Measurements from ENCODE around the gene FNTB. TPM values are rescaled to one million over a fixed set of nuclear protein-coding genes. Genes with fewer than 3 reads are reported as not detected.
A peak's percentile ranks its signal among the peaks of the same experiment; 100 is the strongest.

The FNTB gene
- total RNA-seq, 1 experiment from 2014 or later, result 14.2 TPM

- TF ChIP-seq AR (CRISPR knock-in tag; IDR thresholded peaks at IDR 0.05) (no peak), ZNF317 (CRISPR knock-in tag; IDR thresholded peaks at IDR 0.05; ENCODE audit: borderline replicate concordance, low read depth) (no peak), NFE2L1 (CRISPR knock-in tag; IDR thresholded peaks at IDR 0.05) (no peak), NR3C1 (CRISPR knock-in tag; conservative IDR thresholded peaks at IDR 0.05; ENCODE audit: low read depth) (no peak), ZBTB43 (CRISPR knock-in tag; IDR thresholded peaks at IDR 0.05) (no peak), NR2C2 (CRISPR knock-in tag; IDR thresholded peaks at IDR 0.05) (no peak), ESRRA (CRISPR knock-in tag; IDR thresholded peaks at IDR 0.05; ENCODE audit: borderline replicate concordance) (no peak), ZNF219 (CRISPR knock-in tag; IDR thresholded peaks at IDR 0.05; ENCODE audit: borderline replicate concordance) (no peak), ZNF423 (CRISPR knock-in tag; IDR thresholded peaks at IDR 0.05) (no peak), E2F1 (CRISPR knock-in tag; IDR thresholded peaks at IDR 0.05) (no peak)
Measured at GRCh38 chr14:64937171-64937820, 49.4 kb upstream of the FNTB start (continued).

GRCh38 chr14:64937821-64938193 is 48.9 kb upstream of the FNTB start:
- no peak for ATAC-seq
- Mint-ChIP-seq H3K27me3 (ENCODE audit: low read depth) (no peaks in the 10 kb centered on the region), H3K4me3 (no peak overlapping the region), H3K27ac (peak overlapping the region; percentile 16; the same call in 1 of the 2 replicates), H3K9me3 (no peaks in the 10 kb centered on the region), H3K4me1 (peaks cover 6% of the 10 kb centered on the region), H3K36me3 (peaks cover 19% of the 10 kb centered on the region; the same call in 1 of the 2 replicates)
- CTCF ChIA-PET, result no interaction called here
- TF ChIP-seq USF2 (CRISPR knock-in tag; IDR thresholded peaks at IDR 0.05) (no peak), ATF2 (CRISPR knock-in tag; IDR thresholded peaks at IDR 0.05; ENCODE audit: borderline replicate concordance, low read depth) (no peak), FOXP4 (CRISPR knock-in tag; IDR thresholded peaks at IDR 0.05) (no peak), RELA (CRISPR knock-in tag; IDR thresholded peaks at IDR 0.05; ENCODE audit: borderline replicate concordance) (no peak), PREB (CRISPR knock-in tag; IDR thresholded peaks at IDR 0.05; ENCODE audit: borderline replicate concordance) (no peak), MXD4 (CRISPR knock-in tag; IDR thresholded peaks at IDR 0.05; ENCODE audit: borderline replicate concordance) (no peak), ZBTB21 (CRISPR knock-in tag; IDR thresholded peaks at IDR 0.05; ENCODE audit: borderline replicate concordance) (no peak), NR3C1 (CRISPR knock-in tag; conservative IDR thresholded peaks at IDR 0.05; ENCODE audit: low read depth) (no peak)
- POLR2A ChIA-PET, result no interaction called here
- DNase-seq (ENCODE audit: low spot score), result no peak
